T-helper 1 cell (primary cell): Measurements from ENCODE around the gene USP48.
"Not testable (repeated sequence)": the region's sequence is repeated elsewhere in the genome, so short reads cannot be mapped to it uniquely, and the experiment has no call there.

Source experiments
- DNase-seq, 5 donors: peaks; one replicate each; pipeline ENCODE4 v3.0.0-alpha.2; 2012 to 2020
- total RNA-seq, 4 donors: gene quantifications; one replicate each; lab custom pipeline; 2026; lab: John Stamatoyannopoulos, UW

The USP48 gene, protein sequence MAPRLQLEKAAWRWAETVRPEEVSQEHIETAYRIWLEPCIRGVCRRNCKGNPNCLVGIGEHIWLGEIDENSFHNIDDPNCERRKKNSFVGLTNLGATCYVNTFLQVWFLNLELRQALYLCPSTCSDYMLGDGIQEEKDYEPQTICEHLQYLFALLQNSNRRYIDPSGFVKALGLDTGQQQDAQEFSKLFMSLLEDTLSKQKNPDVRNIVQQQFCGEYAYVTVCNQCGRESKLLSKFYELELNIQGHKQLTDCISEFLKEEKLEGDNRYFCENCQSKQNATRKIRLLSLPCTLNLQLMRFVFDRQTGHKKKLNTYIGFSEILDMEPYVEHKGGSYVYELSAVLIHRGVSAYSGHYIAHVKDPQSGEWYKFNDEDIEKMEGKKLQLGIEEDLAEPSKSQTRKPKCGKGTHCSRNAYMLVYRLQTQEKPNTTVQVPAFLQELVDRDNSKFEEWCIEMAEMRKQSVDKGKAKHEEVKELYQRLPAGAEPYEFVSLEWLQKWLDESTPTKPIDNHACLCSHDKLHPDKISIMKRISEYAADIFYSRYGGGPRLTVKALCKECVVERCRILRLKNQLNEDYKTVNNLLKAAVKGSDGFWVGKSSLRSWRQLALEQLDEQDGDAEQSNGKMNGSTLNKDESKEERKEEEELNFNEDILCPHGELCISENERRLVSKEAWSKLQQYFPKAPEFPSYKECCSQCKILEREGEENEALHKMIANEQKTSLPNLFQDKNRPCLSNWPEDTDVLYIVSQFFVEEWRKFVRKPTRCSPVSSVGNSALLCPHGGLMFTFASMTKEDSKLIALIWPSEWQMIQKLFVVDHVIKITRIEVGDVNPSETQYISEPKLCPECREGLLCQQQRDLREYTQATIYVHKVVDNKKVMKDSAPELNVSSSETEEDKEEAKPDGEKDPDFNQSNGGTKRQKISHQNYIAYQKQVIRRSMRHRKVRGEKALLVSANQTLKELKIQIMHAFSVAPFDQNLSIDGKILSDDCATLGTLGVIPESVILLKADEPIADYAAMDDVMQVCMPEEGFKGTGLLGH
- 88.9 to 136 (median 125) reads per million in 4 donors for total RNA-seq

GRCh38 chr1:21782868-21783678 is at the start of gene USP48:
USP48 (minus strand) TSS chr1:21783149; CDS start chr1:21782957, 192 bp downstream.
- peak; percentile 93 to 98 (median 94) for DNase-seq

DNA sequence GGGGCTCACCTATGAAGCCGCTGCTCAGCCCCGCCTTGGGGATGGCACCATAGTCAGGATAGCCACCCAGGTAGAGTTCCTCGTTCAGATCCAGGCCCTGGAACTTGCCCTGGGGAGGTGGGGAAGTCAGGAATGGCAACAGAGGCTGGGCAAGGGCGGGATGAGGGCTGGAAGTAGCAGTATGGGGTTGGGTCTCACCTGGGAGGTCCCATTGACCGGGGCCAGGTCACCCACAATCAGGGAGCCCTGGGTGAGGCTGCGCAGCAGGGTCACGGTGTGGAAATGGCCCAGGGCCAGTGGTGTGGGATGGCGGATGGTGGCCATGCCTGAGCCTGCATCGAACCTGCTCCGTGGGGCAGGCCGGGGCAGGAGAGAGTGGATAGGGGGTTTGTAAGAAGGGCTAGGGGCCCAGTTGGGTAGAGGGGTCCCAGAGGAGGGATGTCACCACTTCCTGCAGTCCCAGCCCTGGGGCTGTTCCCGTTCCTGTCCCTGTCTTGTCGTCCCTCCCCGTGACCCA is 48.6 kb upstream of the USP48 start:
- no peak for DNase-seq

DNA sequence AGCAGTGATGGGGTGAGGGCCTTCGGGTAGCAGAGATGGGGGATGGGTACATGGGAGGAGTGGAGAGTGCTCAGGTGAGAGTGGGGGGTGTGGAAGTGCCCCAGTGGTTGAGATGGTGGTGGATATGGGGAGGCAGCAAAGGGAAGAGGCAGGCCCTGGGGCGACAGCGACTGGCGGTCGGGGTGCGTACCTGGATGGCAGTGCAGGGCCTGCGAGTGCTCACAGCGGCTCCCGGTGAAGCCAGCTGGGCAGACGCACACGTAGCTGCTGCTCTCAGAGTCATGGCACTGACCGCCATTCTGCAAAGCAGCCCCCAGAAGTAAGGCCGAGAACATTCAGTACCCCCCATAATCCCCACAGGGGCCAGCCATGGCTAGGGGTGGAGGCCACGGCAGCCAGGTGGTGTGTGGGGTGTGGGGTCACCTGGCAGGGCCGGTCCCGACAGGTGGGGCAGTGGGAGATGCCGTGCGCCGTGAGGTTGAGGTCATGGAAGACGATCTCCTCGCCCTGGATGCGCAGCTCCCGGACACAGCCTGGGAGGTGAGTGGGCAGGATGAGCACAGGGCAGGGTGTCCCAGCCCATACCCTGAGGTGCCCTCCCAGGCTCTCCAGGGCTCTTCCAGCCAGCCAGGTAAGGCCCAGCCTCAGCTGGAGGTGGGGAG is 48.0 kb upstream of the USP48 start:
- DNase-seq, result no peak

GRCh38 chr1:21829294-21829693 is 46.3 kb upstream of the USP48 start:
- no peak for DNase-seq

GRCh38 chr1:21828506-21829210 is 45.7 kb upstream of the USP48 start:
- DNase-seq, result no peak

- DNase-seq, result no peak
Measured at GRCh38 chr1:21828075-21828474, 45.1 kb upstream of the USP48 start.

- DNase-seq, result no peak
Measured at GRCh38 chr1:21827141-21827679, 44.3 kb upstream of the USP48 start.

- not testable (repeated sequence) for DNase-seq
Measured at GRCh38 chr1:21826694-21827093, 43.7 kb upstream of the USP48 start.

GRCh38 chr1:21825393-21825792 is 42.4 kb upstream of the USP48 start:
- DNase-seq, result no peak

DNA sequence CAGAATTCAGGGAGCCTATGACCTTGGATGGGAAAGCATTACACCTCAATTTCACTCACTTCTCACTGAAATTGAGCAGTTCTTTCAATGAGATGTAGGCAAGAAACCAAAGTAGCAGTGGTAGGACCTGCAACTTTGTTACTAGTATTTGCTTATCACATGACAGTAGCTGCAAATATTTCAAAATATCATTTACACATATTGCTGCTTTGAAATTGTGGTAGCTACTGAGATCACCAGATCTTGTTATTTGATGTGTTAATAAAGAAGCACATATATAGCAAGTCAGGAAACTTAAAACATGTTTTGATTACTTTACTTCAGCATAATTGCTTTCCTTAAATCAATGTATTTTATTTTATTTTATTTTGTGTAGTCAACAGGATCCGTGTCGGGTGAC is 42.0 kb upstream of the USP48 start:
- DNase-seq, result no peak

- no peak for DNase-seq
Measured at GRCh38 chr1:21823980-21824702, 41.2 kb upstream of the USP48 start.

DNA sequence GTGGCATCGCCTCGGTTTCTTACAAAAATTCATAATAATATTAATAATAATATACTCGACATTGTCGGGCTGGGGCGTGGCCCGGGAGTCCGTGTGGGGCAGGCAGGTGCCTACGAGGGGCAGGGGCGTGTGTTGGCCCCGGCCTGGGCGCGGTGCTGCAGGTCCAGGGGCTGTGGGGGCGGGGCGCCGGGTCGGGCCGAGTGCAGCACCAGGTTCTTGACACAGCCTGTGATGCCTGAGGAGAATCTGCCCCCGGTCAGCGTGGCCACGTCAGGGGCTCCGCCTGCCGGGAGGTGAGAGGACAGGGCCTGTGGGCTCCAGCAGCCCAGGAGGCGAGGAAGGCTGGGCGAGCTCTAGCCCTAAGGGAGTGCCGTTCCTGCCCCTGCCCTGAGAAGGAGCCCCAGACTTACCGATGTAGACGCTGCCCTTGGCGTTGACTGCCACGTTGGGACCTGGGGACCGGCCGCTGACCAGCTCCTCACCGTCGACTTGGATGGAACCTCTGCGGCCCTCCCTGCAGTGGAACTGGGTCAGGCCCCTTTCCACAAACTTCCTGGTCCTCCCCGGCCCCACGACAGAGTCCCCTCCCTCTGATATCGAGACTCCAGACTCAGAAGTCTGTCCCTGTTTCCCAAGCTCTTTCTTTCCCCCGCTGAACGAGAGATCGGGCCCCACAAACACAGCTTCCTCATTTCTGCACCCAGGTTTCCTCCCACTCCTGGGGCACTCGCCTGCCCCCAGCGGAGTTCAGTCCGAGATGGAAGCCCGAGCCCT is 40.4 kb upstream of the USP48 start:
- DNase-seq, result no peak

GRCh38 chr1:21822349-21822748 is 39.4 kb upstream of the USP48 start:
- no peak for DNase-seq

DNA sequence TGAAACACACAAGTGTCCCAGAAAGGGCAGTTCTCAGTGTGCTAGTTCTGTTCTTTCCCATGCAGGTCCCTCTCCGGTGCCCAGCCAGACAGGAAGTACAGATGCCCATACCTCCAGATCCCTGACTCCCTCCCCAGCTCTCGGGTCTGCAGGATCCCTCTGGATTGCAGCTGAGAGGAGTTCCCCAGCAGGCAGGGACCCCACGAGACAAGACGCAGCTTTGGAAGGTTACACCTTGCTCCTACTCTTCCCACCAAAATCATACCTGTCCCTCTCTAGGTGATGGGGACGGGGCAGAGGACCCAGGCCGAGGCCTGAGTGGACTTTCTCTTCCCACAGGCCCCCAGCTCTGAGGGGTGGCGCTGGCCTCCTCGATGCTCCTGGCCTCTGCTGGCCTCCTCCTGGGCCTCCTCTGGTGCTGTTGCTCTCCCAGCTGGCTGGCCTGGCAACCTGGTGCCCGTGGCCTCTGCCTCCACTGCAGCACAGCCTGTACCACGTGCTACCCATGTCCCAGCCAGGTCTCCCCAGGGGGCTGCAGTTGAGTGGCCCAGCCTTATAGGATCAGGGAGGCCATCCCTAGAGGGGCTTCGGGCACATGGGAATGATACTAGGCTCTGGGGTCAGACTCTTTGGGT is 38.6 kb upstream of the USP48 start:
- no peak for DNase-seq

GRCh38 chr1:21820597-21821232 is 37.8 kb upstream of the USP48 start:
- no peak for DNase-seq

DNA sequence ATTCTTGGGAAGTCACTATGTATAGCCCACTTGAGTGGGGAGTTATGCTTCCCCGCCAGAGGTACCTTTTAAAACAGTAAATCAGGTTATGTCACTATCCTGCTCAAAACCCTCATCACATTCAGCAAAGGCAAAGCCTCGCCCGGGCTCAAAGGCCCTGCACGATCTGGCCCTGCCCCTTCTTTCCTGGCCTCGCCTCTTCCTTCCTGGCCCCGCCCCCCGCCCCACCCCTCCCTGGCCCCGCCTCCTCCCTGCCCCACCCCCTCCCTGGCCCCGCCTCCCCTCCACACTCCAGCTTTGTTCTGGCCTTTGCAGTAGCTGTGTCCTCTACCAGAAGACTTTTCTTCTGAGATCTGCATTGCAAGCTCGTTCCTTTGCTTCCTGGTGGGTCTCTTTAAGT is 35.7 kb upstream of the USP48 start:
- peak in 1 of 5 donors; percentile 43 for DNase-seq

DNA sequence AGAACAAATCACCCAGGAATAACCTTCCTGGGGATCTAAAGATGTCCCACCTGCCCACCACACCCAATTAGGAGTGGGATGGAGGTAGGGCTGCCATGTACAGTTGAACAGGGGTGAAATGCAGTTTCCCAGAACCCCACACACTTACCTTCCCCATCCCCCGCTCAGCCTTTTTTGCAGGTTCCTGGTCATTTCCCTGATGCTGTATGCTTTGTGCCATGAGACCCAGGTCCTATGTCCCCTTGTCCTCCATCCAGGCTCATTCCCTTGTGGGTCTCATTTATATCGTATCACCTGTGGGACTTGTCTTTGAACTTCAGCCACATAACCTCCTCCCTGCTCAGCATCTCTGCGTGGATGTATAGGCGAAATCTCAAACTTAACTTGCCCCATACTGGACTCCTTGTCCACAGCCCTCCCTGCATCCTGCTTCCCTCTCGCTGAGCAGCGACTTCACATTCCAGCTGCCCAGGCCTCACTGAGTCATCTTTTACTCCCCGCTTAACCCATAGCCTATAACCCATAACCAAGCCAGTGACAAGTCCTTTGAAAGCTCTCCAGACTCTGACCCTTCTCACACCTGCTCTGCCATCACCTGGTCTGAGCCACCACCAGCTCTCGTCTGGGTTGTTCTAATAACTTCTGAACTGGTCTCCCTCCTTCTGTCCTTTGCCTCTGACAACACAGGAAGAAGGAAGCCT is 33.8 kb upstream of the USP48 start:
- no peak for DNase-seq
